MM.1S (cell line): Measurements from ENCODE around the gene TRAFD1.

Experiments
- DNase-seq: peaks from one replicate; pipeline ENCODE4 v3.0.0-alpha.2; 2015
- H2AFZ ChIP-seq: fragments of 300-600 bp; sonication (generic); 2 replicates; pipeline ENCODE4 v1.6.0; 2016; ENCODE audit warnings: antibody characterized with exemption, low read length
- H3F3A ChIP-seq: fragments of 300-600 bp; sonication (generic); 2 replicates; pipeline ENCODE4 v1.6.1; 2016; ENCODE audit warnings: mild to moderate bottlenecking, antibody characterized with exemption, low read length, moderate library complexity, mixed read lengths; ENCODE audit not compliant: insufficient read depth
- H3K27ac ChIP-seq: fragments of 300-600 bp; sonication (generic); 2 replicates; pipeline ENCODE4 v1.5.1; 2016; ENCODE audit warnings: mild to moderate bottlenecking, low read length
- H3K27me3 ChIP-seq: fragments of 300-600 bp; sonication (generic); replicated peaks from 2 replicates; pipeline ENCODE4 v1.6.0; 2016; ENCODE audit warnings: low read length; ENCODE audit not compliant: insufficient read depth
- H3K36me3 ChIP-seq: fragments of 300-600 bp; sonication (generic); replicated peaks from 2 replicates; pipeline ENCODE4 v1.6.1; 2016; ENCODE audit warnings: mild to moderate bottlenecking, low read length, mixed read lengths; ENCODE audit not compliant: insufficient read depth
- H3K4me1 ChIP-seq: fragments of 300-600 bp; sonication (generic); 2 replicates; pipeline ENCODE4 v1.6.1; 2016; ENCODE audit warnings: low read length, mixed read lengths
- H3K4me2 ChIP-seq: fragments of 300-600 bp; sonication (generic); 2 replicates; pipeline ENCODE4 v1.6.0; 2016; ENCODE audit warnings: low read depth, low read length
- H3K4me3 ChIP-seq: fragments of 300-600 bp; sonication (generic); 2 replicates; pipeline ENCODE4 v1.5.1; 2016; ENCODE audit warnings: low read length, mixed read lengths
- H3K79me2 ChIP-seq: fragments of 300-600 bp; sonication (generic); 2 replicates; pipeline ENCODE4 v1.6.1; 2016; ENCODE audit warnings: mixed run types, low read length, mixed read lengths
- H3K9ac ChIP-seq: fragments of 300-600 bp; sonication (generic); 2 replicates; pipeline ENCODE4 v1.6.1; 2016; ENCODE audit warnings: low read length, mixed read lengths
- H3K9me2 ChIP-seq: fragments of 300-600 bp; sonication (generic); replicated peaks from 2 replicates; pipeline ENCODE4 v1.6.1; 2016; ENCODE audit warnings: mild to moderate bottlenecking, low read length, mixed read lengths; ENCODE audit not compliant: insufficient read depth
- H3K9me3 ChIP-seq: fragments of 300-600 bp; sonication (generic); replicated peaks from 2 replicates; pipeline ENCODE4 v1.6.1; 2016; ENCODE audit warnings: mild to moderate bottlenecking, low read length, mixed read lengths; ENCODE audit not compliant: insufficient read depth
- H4K20me1 ChIP-seq: fragments of 300-600 bp; sonication (generic); 2 replicates; pipeline ENCODE4 v1.6.1; 2016; ENCODE audit warnings: mild to moderate bottlenecking, low read length, moderate library complexity, mixed read lengths; ENCODE audit not compliant: insufficient read depth
- EZH2 ChIP-seq: fragments of 300-600 bp; sonication (generic); optimal IDR thresholded peaks from 2 replicates; pipeline ENCODE3; 2017; ENCODE audit warnings: low read depth, mild to moderate bottlenecking, antibody characterized with exemption, low read length, mixed read lengths
- EZH2phosphoT487 ChIP-seq: fragments of 300-600 bp; sonication (generic); IDR thresholded peaks from 2 replicates; pipeline ENCODE4 v1.6.1; 2018; ENCODE audit warnings: antibody characterized with exemption, low read length
- TF ChIP-seq, protein P1 (sequence below): fragments of 300-600 bp; sonication (generic); IDR thresholded peaks from 2 replicates; pipeline ENCODE4 v1.5.1; 2016; ENCODE audit warnings: antibody characterized with exemption, low read length, mixed read lengths

Gene TRAFD1

DNA sequence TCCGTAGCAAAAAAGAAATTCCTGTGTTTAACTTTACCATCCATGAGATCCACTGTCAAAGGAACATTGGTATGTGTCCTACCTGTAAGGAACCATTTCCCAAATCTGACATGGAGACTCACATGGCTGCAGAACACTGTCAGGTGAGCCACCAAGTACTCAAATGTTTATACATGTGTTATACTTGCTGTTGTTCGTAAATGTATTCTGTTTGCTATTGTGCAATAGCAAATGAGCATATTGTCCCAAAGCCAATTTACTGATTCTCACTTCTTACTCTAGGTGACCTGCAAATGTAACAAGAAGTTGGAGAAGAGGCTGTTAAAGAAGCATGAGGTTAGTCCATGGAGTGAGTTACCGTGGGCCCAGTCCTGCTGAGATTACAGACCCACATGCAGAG lies 9.4 kb downstream of the TRAFD1 start:
- Histone ChIP-seq H4K20me1 (peaks cover 2% of the 10 kb centered on the region; the same call in 1 of the 2 replicates), H3K9me2 (no peaks in the 10 kb centered on the region), H3K4me2 (no peak overlapping the region), H3K4me3 (no peak overlapping the region), H3K27me3 (no peaks in the 10 kb centered on the region), H2AFZ (no peak overlapping the region), H3F3A (peaks cover 6% of the 10 kb centered on the region), H3K36me3 (no peaks in the 10 kb centered on the region), H3K4me1 (peaks cover 11% of the 10 kb centered on the region), H3K9ac (no peak overlapping the region), H3K79me2 (peaks cover 21% of the 10 kb centered on the region), H3K9me3 (no peaks in the 10 kb centered on the region), H3K27ac (no peak overlapping the region)
- TF ChIP-seq EZH2phosphoT487 (no peak), EZH2 (no peak)
- TF ChIP-seq, protein P1, sequence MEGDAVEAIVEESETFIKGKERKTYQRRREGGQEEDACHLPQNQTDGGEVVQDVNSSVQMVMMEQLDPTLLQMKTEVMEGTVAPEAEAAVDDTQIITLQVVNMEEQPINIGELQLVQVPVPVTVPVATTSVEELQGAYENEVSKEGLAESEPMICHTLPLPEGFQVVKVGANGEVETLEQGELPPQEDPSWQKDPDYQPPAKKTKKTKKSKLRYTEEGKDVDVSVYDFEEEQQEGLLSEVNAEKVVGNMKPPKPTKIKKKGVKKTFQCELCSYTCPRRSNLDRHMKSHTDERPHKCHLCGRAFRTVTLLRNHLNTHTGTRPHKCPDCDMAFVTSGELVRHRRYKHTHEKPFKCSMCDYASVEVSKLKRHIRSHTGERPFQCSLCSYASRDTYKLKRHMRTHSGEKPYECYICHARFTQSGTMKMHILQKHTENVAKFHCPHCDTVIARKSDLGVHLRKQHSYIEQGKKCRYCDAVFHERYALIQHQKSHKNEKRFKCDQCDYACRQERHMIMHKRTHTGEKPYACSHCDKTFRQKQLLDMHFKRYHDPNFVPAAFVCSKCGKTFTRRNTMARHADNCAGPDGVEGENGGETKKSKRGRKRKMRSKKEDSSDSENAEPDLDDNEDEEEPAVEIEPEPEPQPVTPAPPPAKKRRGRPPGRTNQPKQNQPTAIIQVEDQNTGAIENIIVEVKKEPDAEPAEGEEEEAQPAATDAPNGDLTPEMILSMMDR, result no peak
- no peak for DNase-seq

DNA sequence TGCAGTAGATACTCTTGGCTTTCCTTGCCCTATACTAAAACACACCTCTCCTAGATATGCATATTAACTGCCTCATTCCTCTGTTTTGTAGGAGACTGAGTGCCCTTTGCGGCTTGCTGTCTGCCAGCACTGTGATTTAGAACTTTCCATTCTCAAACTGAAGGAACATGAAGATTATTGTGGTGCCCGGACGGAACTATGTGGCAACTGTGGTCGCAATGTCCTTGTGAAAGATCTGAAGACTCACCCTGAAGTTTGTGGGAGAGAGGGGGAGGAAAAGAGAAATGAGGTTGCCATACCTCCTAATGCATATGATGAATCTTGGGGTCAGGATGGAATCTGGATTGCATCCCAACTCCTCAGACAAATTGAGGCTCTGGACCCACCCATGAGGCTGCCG lies 15.4 kb downstream of the TRAFD1 start:
- Histone ChIP-seq H3K4me2 (no peak overlapping the region), H3K36me3 (no peaks in the 10 kb centered on the region), H2AFZ (no peak overlapping the region), H3K79me2 (no peaks in the 10 kb centered on the region), H3K4me1 (no peaks in the 10 kb centered on the region), H3K9ac (no peak overlapping the region), H3F3A (no peaks in the 10 kb centered on the region), H4K20me1 (no peaks in the 10 kb centered on the region), H3K9me3 (no peaks in the 10 kb centered on the region), H3K27ac (no peak overlapping the region), H3K4me3 (no peak overlapping the region), H3K27me3 (no peaks in the 10 kb centered on the region), H3K9me2 (no peaks in the 10 kb centered on the region)
- no peak for TF ChIP-seq EZH2
- TF ChIP-seq, protein P1, result no peak
- no peak for TF ChIP-seq EZH2phosphoT487
- no peak for DNase-seq

DNA sequence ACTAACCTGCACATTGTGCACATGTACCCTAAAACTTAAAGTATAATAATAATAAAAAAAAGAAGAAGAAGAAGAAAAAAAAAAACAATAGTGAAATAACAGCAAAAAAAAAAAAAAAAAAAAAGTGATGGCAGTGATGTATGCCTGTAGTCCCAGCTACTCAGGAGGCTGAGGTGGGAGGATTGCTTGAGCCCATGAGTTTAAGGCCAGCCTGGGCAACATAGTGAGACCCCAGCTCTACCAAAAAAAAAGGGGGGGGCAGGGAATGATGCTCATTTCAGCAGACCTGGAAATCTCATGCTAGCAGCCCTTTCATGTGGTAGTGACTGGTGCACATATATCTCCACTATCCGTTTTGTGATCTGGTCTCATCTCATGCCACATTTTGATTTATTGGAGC lies 20.8 kb downstream of the TRAFD1 start:
- H3K36me3 ChIP-seq, result no peaks in the 10 kb centered on the region
- TF ChIP-seq, protein P1, result no peak
- no peak for TF ChIP-seq EZH2phosphoT487
- no peak for TF ChIP-seq EZH2

More for the DNA sequence above, 20.8 kb downstream of the TRAFD1 start:
- Histone ChIP-seq H3K4me2 (no peak overlapping the region), H3F3A (no peaks in the 10 kb centered on the region), H3K9me2 (no peaks in the 10 kb centered on the region), H4K20me1 (no peaks in the 10 kb centered on the region), H3K4me3 (no peak overlapping the region), H3K4me1 (no peaks in the 10 kb centered on the region), H3K27me3 (no peaks in the 10 kb centered on the region), H3K9ac (no peak overlapping the region), H2AFZ (no peak overlapping the region), H3K9me3 (no peaks in the 10 kb centered on the region), H3K79me2 (no peaks in the 10 kb centered on the region), H3K27ac (no peak overlapping the region)
- no peak for DNase-seq
